ENCODE measurements around the gene TMEM184B.

- TF ChIP-seq CTCF (conservative IDR thresholded peaks at IDR 0.05; ENCODE audit: low read length) (no peak), EZH2phosphoT487 (IDR thresholded peaks at IDR 0.05; ENCODE audit: borderline replicate concordance) (no peak)
These were observed 70.2 kb downstream of the TMEM184B start for GRCh38 chr22:38202437-38203089.

All from Loucy (cell line).